ENCODE data around the gene HMG20A. TPM values are rescaled to one million over a fixed set of nuclear protein-coding genes. Genes with fewer than 3 reads are reported as not detected.

Gene HMG20A
- total RNA-seq, 2 experiments from 2014 or later = 47.4 to 58.7 TPM

- Mint-ChIP-seq H3K9me3 (no peaks in the 10 kb centered on the region), H3K27me3 (no peaks in the 10 kb centered on the region), H3K4me1 (no peaks in the 10 kb centered on the region), H3K36me3 (ENCODE audit: low read depth) (no peaks in the 10 kb centered on the region), H3K4me3 (no peak overlapping the region), H3K27ac (no peak overlapping the region)
- no peak for DNase-seq
- ChIA-PET CTCF (no interaction called here), POLR2A (no interaction called here)
Measured at GRCh38 chr15:77516076-77516475, 95.4 kb downstream of the HMG20A start.

- no peak for DNase-seq
- Mint-ChIP-seq H3K4me1 (no peaks in the 10 kb centered on the region), H3K4me3 (no peak overlapping the region), H3K9me3 (no peaks in the 10 kb centered on the region), H3K27ac (no peak overlapping the region), H3K36me3 (ENCODE audit: low read depth) (no peaks in the 10 kb centered on the region), H3K27me3 (peaks cover 3% of the 10 kb centered on the region)
- ChIA-PET POLR2A (no interaction called here), CTCF (no interaction called here)
Measured at GRCh38 chr15:77516786-77517185, 96.1 kb downstream of the HMG20A start.

DNA sequence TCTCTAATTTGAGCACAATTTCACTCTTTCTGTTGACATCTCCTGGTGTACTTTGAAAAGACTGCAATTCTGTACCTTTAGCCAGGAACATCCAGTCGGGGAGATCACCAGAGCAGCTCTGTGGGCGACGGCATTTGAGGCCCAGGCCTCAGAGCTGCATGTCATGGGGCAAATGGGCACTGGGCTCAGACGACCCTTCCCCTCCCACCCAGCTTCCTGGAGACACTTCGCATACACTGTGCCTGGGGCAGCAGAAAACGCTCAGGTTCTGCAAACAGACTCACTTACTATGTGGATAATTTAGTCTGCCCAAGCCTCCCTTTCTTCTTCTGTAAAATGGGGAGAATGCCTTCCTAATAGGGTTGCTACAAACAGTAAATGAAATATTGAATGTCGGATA, 96.9 kb downstream of the HMG20A start:
- H3K27me3 Mint-ChIP-seq = peaks cover 3% of the 10 kb centered on the region
- H3K36me3 Mint-ChIP-seq (ENCODE audit: low read depth) = no peaks in the 10 kb centered on the region
- H3K4me3 Mint-ChIP-seq = no peak overlapping the region
- no peak overlapping the region for H3K27ac Mint-ChIP-seq
- H3K4me1 Mint-ChIP-seq = no peaks in the 10 kb centered on the region
- ChIA-PET CTCF (interaction anchor here (1.5 kb wide), 1 partner anchor 399 kb away, joined by 4 read pairs; no protein-coding TSS in a partner anchor), POLR2A (no interaction called here)
- no peak for DNase-seq
- H3K9me3 Mint-ChIP-seq = no peaks in the 10 kb centered on the region

DNA sequence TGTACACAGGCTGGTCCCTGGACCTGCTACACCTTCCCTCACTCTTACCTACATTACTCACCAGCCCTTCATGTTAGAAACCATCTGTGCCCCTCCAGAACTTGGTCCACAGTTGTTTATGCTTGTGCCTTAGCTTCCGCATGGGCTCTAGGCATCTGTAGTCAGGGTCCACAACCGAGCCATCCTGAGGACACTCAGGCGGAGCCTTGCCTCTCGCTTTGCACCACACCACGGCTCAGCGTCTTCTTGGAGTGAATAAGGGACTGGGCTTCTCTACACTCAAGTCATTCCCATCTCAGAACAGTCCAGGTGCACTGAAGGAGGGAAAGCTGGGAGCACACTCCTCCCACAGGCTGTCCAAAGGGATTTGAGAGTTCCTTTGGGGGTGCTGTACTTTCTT, 97.8 kb downstream of the HMG20A start:
- H3K4me3 Mint-ChIP-seq = no peak overlapping the region
- no peaks in the 10 kb centered on the region for H3K9me3 Mint-ChIP-seq
- peaks cover 3% of the 10 kb centered on the region for H3K27me3 Mint-ChIP-seq
- POLR2A ChIA-PET = no interaction called here
- no peaks in the 10 kb centered on the region for H3K4me1 Mint-ChIP-seq
- no peak for DNase-seq
- no peak overlapping the region for H3K27ac Mint-ChIP-seq
- H3K36me3 Mint-ChIP-seq (ENCODE audit: low read depth) = no peaks in the 10 kb centered on the region
- CTCF ChIA-PET = interaction anchor here (1.0 to 1.5 kb wide), 2 partner anchors 9 to 400 kb away, joined by 3 to 4 read pairs; no protein-coding TSS in a partner anchor

GRCh38 chr15:77519540-77519939, 98.9 kb downstream of the HMG20A start:
- no peak for DNase-seq
- Mint-ChIP-seq H3K27me3 (peaks cover 3% of the 10 kb centered on the region), H3K4me1 (no peaks in the 10 kb centered on the region), H3K36me3 (ENCODE audit: low read depth) (no peaks in the 10 kb centered on the region), H3K4me3 (no peak overlapping the region), H3K27ac (no peak overlapping the region), H3K9me3 (no peaks in the 10 kb centered on the region)
- CTCF ChIA-PET = interaction anchor here (1.0 kb wide), 1 partner anchor 8 kb away, joined by 3 read pairs; no protein-coding TSS in a partner anchor
- POLR2A ChIA-PET = no interaction called here

- POLR2A ChIA-PET = no interaction called here
- Mint-ChIP-seq H3K36me3 (ENCODE audit: low read depth) (no peaks in the 10 kb centered on the region), H3K4me3 (no peak overlapping the region), H3K9me3 (no peaks in the 10 kb centered on the region), H3K27ac (no peak overlapping the region), H3K27me3 (peaks cover 3% of the 10 kb centered on the region), H3K4me1 (no peaks in the 10 kb centered on the region)
- CTCF ChIA-PET = no interaction called here
- no peak for DNase-seq
Measured at GRCh38 chr15:77521206-77521605, 100.5 kb downstream of the HMG20A start.

- Mint-ChIP-seq H3K36me3 (ENCODE audit: low read depth) (no peaks in the 10 kb centered on the region), H3K27me3 (peaks cover 3% of the 10 kb centered on the region), H3K4me3 (no peak overlapping the region), H3K4me1 (no peaks in the 10 kb centered on the region), H3K9me3 (no peaks in the 10 kb centered on the region), H3K27ac (no peak overlapping the region)
- ChIA-PET POLR2A (no interaction called here), CTCF (no interaction called here)
- no peak for DNase-seq
Measured at GRCh38 chr15:77525400-77525811, 104.7 kb downstream of the HMG20A start.

GRCh38 chr15:77525907-77526594, 105.4 kb downstream of the HMG20A start:
- Mint-ChIP-seq H3K27ac (no peak overlapping the region), H3K27me3 (peaks cover 3% of the 10 kb centered on the region), H3K4me1 (no peaks in the 10 kb centered on the region), H3K36me3 (ENCODE audit: low read depth) (no peaks in the 10 kb centered on the region), H3K9me3 (no peaks in the 10 kb centered on the region), H3K4me3 (no peak overlapping the region)
- ChIA-PET POLR2A (no interaction called here), CTCF (interaction anchor here (1.3 kb wide), 1 partner anchor 17 kb away, joined by 7 read pairs; no protein-coding TSS in a partner anchor)
- DNase-seq = no peak

- ChIA-PET POLR2A (no interaction called here), CTCF (interaction anchor here (1.3 kb wide), 1 partner anchor 17 kb away, joined by 7 read pairs; no protein-coding TSS in a partner anchor)
- no peaks in the 10 kb centered on the region for H3K27me3 Mint-ChIP-seq
- DNase-seq = no peak
- no peak overlapping the region for H3K27ac Mint-ChIP-seq
- no peaks in the 10 kb centered on the region for H3K36me3 Mint-ChIP-seq (ENCODE audit: low read depth)
- H3K9me3 Mint-ChIP-seq = no peaks in the 10 kb centered on the region
- no peak overlapping the region for H3K4me3 Mint-ChIP-seq
- no peaks in the 10 kb centered on the region for H3K4me1 Mint-ChIP-seq
Measured at GRCh38 chr15:77526595-77527163, 106.0 kb downstream of the HMG20A start.

DNA sequence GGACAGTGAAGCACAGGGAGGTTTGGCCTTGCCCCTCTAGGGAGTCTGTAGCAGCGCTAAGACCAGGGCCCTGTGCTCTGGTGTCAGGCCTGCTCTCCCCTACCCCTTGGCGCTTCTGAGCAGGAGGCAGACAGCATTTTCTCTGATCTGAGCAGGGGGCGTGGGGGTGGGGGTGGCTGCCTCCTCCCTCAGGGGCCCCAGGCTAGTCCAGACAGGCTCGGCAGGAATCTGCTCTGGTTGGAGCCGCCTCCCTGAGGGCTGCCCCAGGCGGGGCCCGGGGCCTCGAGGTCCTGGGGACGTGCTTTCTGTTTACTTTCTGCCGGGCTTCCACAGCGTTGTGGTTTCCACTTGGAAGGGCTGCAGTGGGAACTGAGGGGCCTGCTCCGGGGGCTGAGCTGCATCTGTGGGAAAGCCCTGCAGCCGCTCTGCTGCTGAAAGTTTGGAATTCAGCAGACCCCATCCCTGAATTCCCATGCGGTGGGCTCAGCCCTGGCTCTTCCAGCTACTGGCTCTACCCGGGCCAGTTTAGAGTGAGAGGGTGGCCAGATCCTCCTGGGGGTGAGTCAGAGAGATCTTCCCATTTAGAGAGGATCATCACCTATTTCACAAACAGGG, 106.6 kb downstream of the HMG20A start:
- no peak for DNase-seq
- Mint-ChIP-seq H3K9me3 (no peaks in the 10 kb centered on the region), H3K4me1 (no peaks in the 10 kb centered on the region), H3K27ac (no peak overlapping the region), H3K36me3 (ENCODE audit: low read depth) (no peaks in the 10 kb centered on the region), H3K27me3 (no peaks in the 10 kb centered on the region), H3K4me3 (no peak overlapping the region)
- CTCF ChIA-PET = interaction anchor here (1.3 to 2.1 kb wide), 3 partner anchors 8 to 16 kb away, joined by 3 to 7 read pairs (median 7); no protein-coding TSS in a partner anchor
- POLR2A ChIA-PET = interaction anchor here (0.5 kb wide), 1 partner anchor 440 kb away, joined by 5 read pairs; no protein-coding TSS in a partner anchor

- Mint-ChIP-seq H3K27me3 (no peaks in the 10 kb centered on the region), H3K9me3 (no peaks in the 10 kb centered on the region), H3K4me3 (no peak overlapping the region), H3K27ac (no peak overlapping the region), H3K36me3 (ENCODE audit: low read depth) (no peaks in the 10 kb centered on the region), H3K4me1 (no peaks in the 10 kb centered on the region)
- ChIA-PET POLR2A (interaction anchor here (0.5 kb wide), 1 partner anchor 441 kb away, joined by 5 read pairs; no protein-coding TSS in a partner anchor), CTCF (interaction anchor here (0.6 to 2.1 kb wide), 3 partner anchors 9 to 294 kb away, joined by 3 to 7 read pairs (median 3); no protein-coding TSS in a partner anchor)
- DNase-seq = no peak
Measured at GRCh38 chr15:77527831-77528231, 107.1 kb downstream of the HMG20A start.

DNA sequence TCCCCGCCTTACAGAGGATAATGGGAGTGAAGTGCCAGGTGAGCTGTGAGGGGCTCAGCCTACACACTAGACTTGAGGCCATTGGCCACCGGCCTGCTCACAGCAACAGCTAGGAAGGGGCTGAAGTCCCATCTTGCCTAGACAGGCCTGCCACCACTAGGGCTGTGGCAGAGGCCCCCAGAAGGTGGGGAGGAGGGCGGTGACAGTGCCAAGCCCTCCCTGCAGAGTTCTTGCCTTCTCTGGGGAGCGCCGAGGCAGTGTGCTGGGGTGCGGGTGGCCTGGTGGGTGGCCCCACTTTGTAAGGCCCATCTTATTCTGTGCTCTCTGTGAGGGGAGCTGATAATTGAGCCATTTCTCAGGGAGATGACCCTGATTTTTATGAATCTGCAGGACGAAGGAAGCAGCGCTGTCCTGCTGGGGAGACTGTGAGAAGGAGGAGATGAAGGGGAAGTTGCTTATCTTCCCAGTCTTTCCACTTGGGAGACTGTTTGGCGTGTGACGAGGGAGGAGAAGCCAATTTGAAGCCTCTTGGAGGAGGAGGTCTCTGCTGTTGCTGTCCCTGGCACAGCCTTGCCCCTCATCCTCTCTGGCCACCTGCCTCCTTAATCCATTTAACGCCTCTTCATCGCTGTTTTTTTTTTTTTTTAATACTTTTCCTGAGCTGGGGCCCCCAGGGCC, 107.7 kb downstream of the HMG20A start:
- no peak overlapping the region for H3K27ac Mint-ChIP-seq
- ChIA-PET POLR2A (no interaction called here), CTCF (interaction anchor here (0.6 to 2.1 kb wide), 3 partner anchors 9 to 293 kb away, joined by 3 to 7 read pairs (median 3); no protein-coding TSS in a partner anchor)
- H3K4me1 Mint-ChIP-seq = no peaks in the 10 kb centered on the region
- H3K9me3 Mint-ChIP-seq = no peaks in the 10 kb centered on the region
- no peak overlapping the region for H3K4me3 Mint-ChIP-seq
- H3K27me3 Mint-ChIP-seq = peaks cover 3% of the 10 kb centered on the region
- H3K36me3 Mint-ChIP-seq (ENCODE audit: low read depth) = no peaks in the 10 kb centered on the region
- DNase-seq = no peak

GRCh38 chr15:77528968-77529319, 108.3 kb downstream of the HMG20A start:
- H3K36me3 Mint-ChIP-seq (ENCODE audit: low read depth) = no peaks in the 10 kb centered on the region
- DNase-seq = no peak
- no peaks in the 10 kb centered on the region for H3K4me1 Mint-ChIP-seq
- H3K27me3 Mint-ChIP-seq = peaks cover 3% of the 10 kb centered on the region
- no peak overlapping the region for H3K4me3 Mint-ChIP-seq
- ChIA-PET CTCF (interaction anchor here (2.1 kb wide), 1 partner anchor 14 kb away, joined by 7 read pairs; no protein-coding TSS in a partner anchor), POLR2A (no interaction called here)
- no peaks in the 10 kb centered on the region for H3K9me3 Mint-ChIP-seq
- H3K27ac Mint-ChIP-seq = no peak overlapping the region
